Vagina (tissue), 2 donors: Measurements from ENCODE around the gene SLC26A11. TPM values are rescaled to one million over a fixed set of nuclear protein-coding genes. Genes with fewer than 3 reads are reported as not detected.

Source experiments
- DNase-seq, 2 donors: peaks; one replicate each; pipeline ENCODE4 v3.0.0-alpha.2; 2017; ENCODE audit errors: extremely low spot score in 2 of 2
- H3K27ac ChIP-seq: fragments of 200-600 bp; sonication (generic); one replicate; pipeline ENCODE4 v1.5.1; 2019
- H3K27me3 ChIP-seq: fragments of 200-600 bp; sonication (generic); one replicate; pipeline ENCODE4 v1.5.1; 2019
- H3K36me3 ChIP-seq, 2 donors: fragments of 200-600 bp; sonication (generic); one replicate each; pipeline ENCODE4 v1.5.1; 2017 to 2019
- H3K4me1 ChIP-seq: fragments of 200-600 bp; sonication (generic); one replicate; pipeline ENCODE4 v1.5.1; 2019
- H3K4me3 ChIP-seq, 2 donors: fragments of 200-600 bp; sonication (generic); 1 replicate in 1 of 2; 2 replicates in 1 of 2; pipeline ENCODE4 v1.5.1; 2016 to 2019
- H3K9me3 ChIP-seq: fragments of 200-600 bp; sonication (generic); one replicate; pipeline ENCODE4 v1.5.1; 2019
- POLR2A ChIP-seq, 2 donors: fragments of 450-650 bp; IDR thresholded peaks; one replicate each; pipeline ENCODE4 v1.6.1; 2017; ENCODE audit warnings: antibody characterized with exemption in 2 of 2, mild to moderate bottlenecking in 2 of 2, moderate library complexity in 2 of 2
- POLR2AphosphoS5 ChIP-seq, 2 donors: sonication (generic); formaldehyde crosslinking; IDR thresholded peaks; one replicate each; pipeline ENCODE4 v1.9.0; 2017; ENCODE audit warnings: antibody characterized with exemption in 2 of 2, mild to moderate bottlenecking in 2 of 2, low read depth in 1 of 2; ENCODE audit not compliant: insufficient read depth in 1 of 2
- intact Hi-C: fragments of 100-400 bp; cut with DNase I; formaldehyde crosslinking; loops from one replicate; pipeline ENCODE4 v1.15.1; 2023
- total RNA-seq: library from RNA; depleted of rRNA; stranded (reverse); fragments of >200 nt; gene quantifications from one replicate; pipeline ENCODE4 v1.2.3, GENCODE V29; 2016
- TF ChIP-seq, protein P1 (sequence below), 3 experiments: fragments of 450-650 bp in 2 of 3; fragments of 200-600 bp in 1 of 3; sonication (generic) in 1 of 3; IDR thresholded peaks; one replicate each; pipeline ENCODE4 v1.5.1; 2017 to 2019; ENCODE audit warnings: antibody characterized with exemption in 3 of 3, mild to moderate bottlenecking in 2 of 3, moderate library complexity in 2 of 3

Gene SLC26A11
- total RNA-seq, 1 donor from 2014 or later = 22.8 TPM

DNA sequence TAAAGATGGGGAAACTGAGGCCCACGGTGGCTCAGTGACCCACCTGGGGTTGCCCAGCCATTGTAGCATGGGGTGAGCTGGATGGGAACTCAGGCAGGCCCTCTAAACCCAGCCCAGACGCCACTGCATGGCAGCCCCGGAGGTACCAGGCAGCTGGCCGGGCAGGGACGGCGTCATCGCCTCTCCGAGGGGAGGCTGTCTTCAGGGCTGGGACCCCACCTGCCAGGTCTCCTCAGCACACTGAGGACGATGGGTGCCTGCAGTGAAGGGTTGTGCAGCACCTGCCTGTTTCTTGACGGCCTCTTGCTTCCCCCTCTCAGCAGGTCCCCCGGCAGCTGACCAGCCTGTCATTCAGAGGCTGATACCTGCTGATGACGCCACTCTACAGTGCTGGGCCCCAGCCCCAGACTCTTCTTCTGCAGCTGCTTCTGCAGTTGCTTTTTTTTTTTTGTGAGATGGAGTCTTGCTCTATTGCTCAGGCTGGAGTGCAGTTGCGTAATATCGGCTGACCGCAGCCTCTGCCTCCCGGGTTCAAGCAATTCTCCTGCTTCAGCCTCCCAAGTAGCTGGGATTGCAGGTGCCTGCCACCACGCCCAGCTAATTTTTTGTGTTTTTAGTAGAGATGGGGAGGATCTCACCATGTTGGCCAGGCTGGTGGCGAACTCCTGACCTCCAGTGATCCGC lies 65.2 kb downstream of the SLC26A11 start:
- Histone ChIP-seq H3K4me1 (peaks cover 4% of the 10 kb centered on the region), H3K36me3 (peaks cover 0 to 27% of the 10 kb centered on the region in 2 donors), H3K27me3 (no peaks in the 10 kb centered on the region), H3K9me3 (no peaks in the 10 kb centered on the region), H3K4me3 (no peak overlapping the region), H3K27ac (no peak overlapping the region)
- TF ChIP-seq POLR2AphosphoS5 (IDR thresholded peaks at IDR 0.05; ENCODE audit: insufficient read depth in 1 of 2, low read depth in 1 of 2) (no peak), POLR2A (IDR thresholded peaks at IDR 0.05) (no peak)
- TF ChIP-seq, protein P1, sequence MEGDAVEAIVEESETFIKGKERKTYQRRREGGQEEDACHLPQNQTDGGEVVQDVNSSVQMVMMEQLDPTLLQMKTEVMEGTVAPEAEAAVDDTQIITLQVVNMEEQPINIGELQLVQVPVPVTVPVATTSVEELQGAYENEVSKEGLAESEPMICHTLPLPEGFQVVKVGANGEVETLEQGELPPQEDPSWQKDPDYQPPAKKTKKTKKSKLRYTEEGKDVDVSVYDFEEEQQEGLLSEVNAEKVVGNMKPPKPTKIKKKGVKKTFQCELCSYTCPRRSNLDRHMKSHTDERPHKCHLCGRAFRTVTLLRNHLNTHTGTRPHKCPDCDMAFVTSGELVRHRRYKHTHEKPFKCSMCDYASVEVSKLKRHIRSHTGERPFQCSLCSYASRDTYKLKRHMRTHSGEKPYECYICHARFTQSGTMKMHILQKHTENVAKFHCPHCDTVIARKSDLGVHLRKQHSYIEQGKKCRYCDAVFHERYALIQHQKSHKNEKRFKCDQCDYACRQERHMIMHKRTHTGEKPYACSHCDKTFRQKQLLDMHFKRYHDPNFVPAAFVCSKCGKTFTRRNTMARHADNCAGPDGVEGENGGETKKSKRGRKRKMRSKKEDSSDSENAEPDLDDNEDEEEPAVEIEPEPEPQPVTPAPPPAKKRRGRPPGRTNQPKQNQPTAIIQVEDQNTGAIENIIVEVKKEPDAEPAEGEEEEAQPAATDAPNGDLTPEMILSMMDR (IDR thresholded peaks at IDR 0.05) = no peak
- intact Hi-C loops = no loop called here
- DNase-seq = no peak

DNA sequence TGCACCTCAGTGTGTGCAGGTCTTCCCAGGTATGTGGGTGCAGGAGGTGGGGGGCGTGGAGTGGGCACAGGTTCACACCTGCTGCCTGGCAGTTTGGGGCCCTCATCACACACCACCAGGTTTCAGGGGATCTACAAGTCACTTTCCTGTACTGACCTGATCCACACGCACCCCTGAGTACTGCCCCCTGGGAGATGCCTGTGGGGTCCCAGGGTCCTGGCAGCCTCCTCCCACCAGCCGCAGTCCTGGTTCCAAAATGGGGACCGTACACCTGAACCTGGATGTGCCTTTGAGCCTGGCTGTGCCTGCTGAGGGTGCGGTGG lies 66.4 kb downstream of the SLC26A11 start:
- Histone ChIP-seq H3K4me3 (no peak overlapping the region), H3K9me3 (no peaks in the 10 kb centered on the region), H3K27ac (no peak overlapping the region), H3K27me3 (no peaks in the 10 kb centered on the region), H3K36me3 (peaks cover 0 to 39% of the 10 kb centered on the region in 2 donors), H3K4me1 (no peaks in the 10 kb centered on the region)
- DNase-seq = no peak
- TF ChIP-seq POLR2A (IDR thresholded peaks at IDR 0.05) (no peak), POLR2AphosphoS5 (IDR thresholded peaks at IDR 0.05; ENCODE audit: insufficient read depth in 1 of 2, low read depth in 1 of 2) (no peak)
- TF ChIP-seq, protein P1 (IDR thresholded peaks at IDR 0.05) = no peak
- intact Hi-C loops = no loop called here

DNA sequence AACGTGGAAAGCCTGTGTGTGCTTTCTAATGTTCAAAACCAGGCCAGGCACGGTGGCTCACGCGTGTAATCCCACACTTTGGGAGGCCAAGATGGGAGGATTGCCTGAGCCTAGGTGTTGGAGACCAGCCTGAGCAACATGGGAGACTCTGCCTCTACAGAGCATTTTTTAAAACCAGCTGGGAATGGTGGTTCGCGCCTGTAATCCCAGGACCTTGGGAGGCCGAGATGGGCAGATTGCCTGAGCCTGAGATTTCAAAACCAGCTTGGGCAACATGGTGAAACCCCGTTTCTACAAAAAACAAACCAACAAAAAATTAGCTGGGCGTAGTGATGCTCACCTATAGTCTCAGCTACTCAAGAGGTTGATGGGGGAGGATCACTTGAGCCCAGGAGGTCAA lies 66.8 kb downstream of the SLC26A11 start:
- no peak overlapping the region for H3K27ac ChIP-seq
- TF ChIP-seq POLR2AphosphoS5 (IDR thresholded peaks at IDR 0.05; ENCODE audit: insufficient read depth in 1 of 2, low read depth in 1 of 2) (no peak), POLR2A (IDR thresholded peaks at IDR 0.05) (no peak)
- no peak overlapping the region for H3K4me3 ChIP-seq
- no peaks in the 10 kb centered on the region for H3K4me1 ChIP-seq
- no peaks in the 10 kb centered on the region for H3K9me3 ChIP-seq
- no peaks in the 10 kb centered on the region for H3K27me3 ChIP-seq
- intact Hi-C loops = no loop called here
- DNase-seq = no peak
- H3K36me3 ChIP-seq = peaks cover 0 to 43% of the 10 kb centered on the region in 2 donors

DNA sequence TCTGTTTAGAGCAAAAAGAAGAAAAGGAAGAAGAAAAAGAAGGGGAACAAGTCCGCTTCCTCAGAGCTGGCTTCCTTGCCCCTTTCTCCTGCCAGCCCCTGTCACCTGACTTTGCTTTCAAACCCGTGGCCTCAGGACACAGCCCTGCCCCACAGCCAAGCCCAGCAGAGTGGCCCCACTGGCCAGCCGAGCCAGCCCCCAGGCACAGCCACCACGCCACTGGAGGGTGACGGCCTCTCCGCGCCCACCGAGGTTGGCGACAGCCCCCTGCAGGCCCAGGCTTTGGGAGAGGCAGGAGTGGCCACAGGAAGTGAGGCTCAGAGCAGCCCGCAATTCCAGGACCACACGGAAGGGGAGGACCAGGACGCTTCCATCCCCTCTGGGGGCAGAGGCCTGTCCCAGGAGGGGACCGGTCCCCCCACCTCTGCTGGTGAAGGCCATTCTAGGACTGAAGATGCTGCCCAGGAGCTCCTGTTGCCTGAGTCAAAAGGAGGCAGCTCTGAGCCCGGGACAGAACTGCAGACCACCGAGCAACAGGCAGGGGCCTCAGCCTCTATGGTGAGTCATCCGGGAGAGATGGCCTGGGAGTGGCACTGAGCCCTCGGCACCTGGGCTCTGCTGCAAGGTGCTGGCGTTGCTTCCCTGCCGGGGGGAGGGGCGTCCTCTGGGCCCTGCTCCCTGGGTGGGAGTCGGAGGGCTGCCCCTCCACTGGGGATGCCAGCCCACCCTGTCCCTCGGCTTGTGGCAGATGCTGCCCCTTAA lies 67.8 kb downstream of the SLC26A11 start:
- no peak for DNase-seq
- Histone ChIP-seq H3K27me3 (no peaks in the 10 kb centered on the region), H3K4me1 (no peaks in the 10 kb centered on the region), H3K9me3 (no peaks in the 10 kb centered on the region), H3K27ac (no peak overlapping the region), H3K36me3 (peaks cover 0 to 52% of the 10 kb centered on the region in 2 donors), H3K4me3 (no peak overlapping the region)
- intact Hi-C loops = no loop called here
- no peak for TF ChIP-seq POLR2AphosphoS5 (IDR thresholded peaks at IDR 0.05; ENCODE audit: insufficient read depth in 1 of 2, low read depth in 1 of 2)
- TF ChIP-seq POLR2A (IDR thresholded peaks at IDR 0.05) = no peak
- TF ChIP-seq, protein P1 (IDR thresholded peaks at IDR 0.05) = no peak

DNA sequence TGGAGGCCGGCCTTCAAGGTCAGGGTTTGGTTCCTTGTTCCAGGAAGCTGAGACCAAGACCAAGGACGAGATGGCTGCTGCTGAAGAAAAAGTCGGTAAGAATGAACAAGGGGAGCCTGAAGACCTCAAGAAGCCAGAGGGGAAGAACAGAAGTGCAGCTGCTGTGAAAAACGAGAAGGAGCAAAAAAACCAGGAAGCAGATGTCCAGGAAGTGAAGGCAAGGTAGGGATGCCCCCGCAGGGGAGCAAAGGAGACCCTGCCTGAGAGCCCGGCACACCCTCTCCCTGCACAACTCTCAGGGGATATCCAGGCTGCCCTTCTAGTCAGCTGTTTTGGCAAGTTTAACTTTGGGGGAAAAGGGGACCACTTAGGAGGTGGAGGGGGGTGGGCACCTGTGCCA lies 69.4 kb downstream of the SLC26A11 start:
- intact Hi-C loops = no loop called here
- H3K36me3 ChIP-seq = peaks cover 0 to 62% of the 10 kb centered on the region in 2 donors

More for the DNA sequence above, 69.4 kb downstream of the SLC26A11 start:
- TF ChIP-seq, protein P1 (IDR thresholded peaks at IDR 0.05) = no peak
- no peak for TF ChIP-seq POLR2AphosphoS5 (IDR thresholded peaks at IDR 0.05; ENCODE audit: insufficient read depth in 1 of 2, low read depth in 1 of 2)
- TF ChIP-seq POLR2A (IDR thresholded peaks at IDR 0.05) = no peak
- no peak overlapping the region for H3K4me3 ChIP-seq
- no peak overlapping the region for H3K27ac ChIP-seq
- H3K4me1 ChIP-seq = no peaks in the 10 kb centered on the region
- no peak for DNase-seq
- no peaks in the 10 kb centered on the region for H3K27me3 ChIP-seq
- no peaks in the 10 kb centered on the region for H3K9me3 ChIP-seq
